Measurements from ENCODE around the gene CPSF3.

Gene CPSF3

DNA sequence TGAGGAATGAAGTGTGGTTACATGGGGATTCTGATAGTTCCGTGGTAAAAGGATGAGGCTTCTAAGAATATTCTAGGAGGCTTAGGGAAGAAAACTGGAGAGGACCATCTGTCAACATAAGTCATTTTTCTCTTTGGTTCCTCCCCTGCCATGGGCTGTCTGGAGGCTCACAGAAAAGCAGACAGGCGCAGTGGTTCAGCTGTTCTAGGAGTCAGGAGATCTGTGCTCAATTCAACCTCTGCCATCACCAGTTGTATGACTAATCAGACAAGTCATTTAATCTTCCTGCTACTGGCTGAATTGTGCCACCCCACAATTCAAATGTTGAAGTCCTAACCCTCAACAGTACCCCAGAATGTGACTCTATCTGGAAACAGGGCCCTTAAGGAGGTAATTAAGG is 95.8 kb downstream of the CPSF3 start:
- H3K9me2 ChIP-seq (replicated peaks; ENCODE audit: low read depth, low read length) = no peaks in the 10 kb centered on the region
- no peak overlapping the region for H3K4me3 ChIP-seq (ENCODE audit: low read length, poor library complexity, severe bottlenecking)
- H4K20me1 ChIP-seq (ENCODE audit: insufficient read depth, low read length, poor library complexity, severe bottlenecking) = no peaks in the 10 kb centered on the region
- no peaks in the 10 kb centered on the region for H3K27me3 ChIP-seq (ENCODE audit: insufficient read depth, low read length, poor library complexity, severe bottlenecking)
- no peak overlapping the region for H3K4me2 ChIP-seq (ENCODE audit: low read depth, low read length, poor library complexity, severe bottlenecking)
- no peaks in the 10 kb centered on the region for H3F3A ChIP-seq (ENCODE audit: low read depth)
- no peaks in the 10 kb centered on the region for H3K4me1 ChIP-seq (ENCODE audit: insufficient read depth, low read length, poor library complexity, severe bottlenecking)
- peaks cover 66% of the 10 kb centered on the region; the same call in 1 of the 2 replicates for H3K36me3 ChIP-seq (ENCODE audit: insufficient read depth, low read length)
- H2AFZ ChIP-seq (ENCODE audit: low read length) = no peak overlapping the region
- TF ChIP-seq EZH2phosphoT487 (IDR thresholded peaks at IDR 0.05; ENCODE audit: borderline replicate concordance) = no peak
- TF ChIP-seq, protein P1, sequence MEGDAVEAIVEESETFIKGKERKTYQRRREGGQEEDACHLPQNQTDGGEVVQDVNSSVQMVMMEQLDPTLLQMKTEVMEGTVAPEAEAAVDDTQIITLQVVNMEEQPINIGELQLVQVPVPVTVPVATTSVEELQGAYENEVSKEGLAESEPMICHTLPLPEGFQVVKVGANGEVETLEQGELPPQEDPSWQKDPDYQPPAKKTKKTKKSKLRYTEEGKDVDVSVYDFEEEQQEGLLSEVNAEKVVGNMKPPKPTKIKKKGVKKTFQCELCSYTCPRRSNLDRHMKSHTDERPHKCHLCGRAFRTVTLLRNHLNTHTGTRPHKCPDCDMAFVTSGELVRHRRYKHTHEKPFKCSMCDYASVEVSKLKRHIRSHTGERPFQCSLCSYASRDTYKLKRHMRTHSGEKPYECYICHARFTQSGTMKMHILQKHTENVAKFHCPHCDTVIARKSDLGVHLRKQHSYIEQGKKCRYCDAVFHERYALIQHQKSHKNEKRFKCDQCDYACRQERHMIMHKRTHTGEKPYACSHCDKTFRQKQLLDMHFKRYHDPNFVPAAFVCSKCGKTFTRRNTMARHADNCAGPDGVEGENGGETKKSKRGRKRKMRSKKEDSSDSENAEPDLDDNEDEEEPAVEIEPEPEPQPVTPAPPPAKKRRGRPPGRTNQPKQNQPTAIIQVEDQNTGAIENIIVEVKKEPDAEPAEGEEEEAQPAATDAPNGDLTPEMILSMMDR (conservative IDR thresholded peaks at IDR 0.05; ENCODE audit: low read length) = no peak
- no peaks in the 10 kb centered on the region for H3K9me3 ChIP-seq (ENCODE audit: insufficient read depth, low read depth, low read length)
- no peak overlapping the region for H3K9ac ChIP-seq (ENCODE audit: low read depth, low read length, poor library complexity, severe bottlenecking)
- no peaks in the 10 kb centered on the region for H3K79me2 ChIP-seq (ENCODE audit: insufficient read depth, low read length)
